Head of caudate nucleus (tissue), 42 donors: ENCODE measurements around the gene EFCAB13.
"Not testable (repeated sequence)": the region's sequence is repeated elsewhere in the genome, so short reads cannot be mapped to it uniquely, and the experiment has no call there.

ENCODE experiments used
- DNase-seq, 42 donors: peaks; one replicate each; pipeline versions ENCODE4 v3.0.0 to v3.0.0-alpha.2; 2020 to 2021; ENCODE audit warnings: mixed read lengths in 7 of 42
- intact Hi-C: fragments of 100-400 bp; cut with DNase I; formaldehyde crosslinking; loops from one replicate; pipeline ENCODE4 v1.15.0; 2022

EFCAB13 gene

GRCh38 chr17:47400333-47400732 is 76.6 kb downstream of the EFCAB13 start:
- intact Hi-C loops: no loop called here

GRCh38 chr17:47401100-47401499 is 77.3 kb downstream of the EFCAB13 start:
- intact Hi-C loops: no loop called here
- no peak for DNase-seq

More at GRCh38 chr17:47400333-47400732, 76.6 kb downstream of the EFCAB13 start:
- no peak for DNase-seq

GRCh38 chr17:47404006-47404405 is 80.3 kb downstream of the EFCAB13 start:
- DNase-seq: no peak
- intact Hi-C loops: no loop called here

- intact Hi-C loops: no loop called here
These were observed 81.1 kb downstream of the EFCAB13 start for GRCh38 chr17:47404875-47405274.

GRCh38 chr17:47413872-47414271 is 90.1 kb downstream of the EFCAB13 start:
- intact Hi-C loops: no loop called here
- no peak for DNase-seq

More at GRCh38 chr17:47404875-47405274, 81.1 kb downstream of the EFCAB13 start:
- no peak for DNase-seq

GRCh38 chr17:47414612-47415011 is 90.9 kb downstream of the EFCAB13 start:
- no peak for DNase-seq
- intact Hi-C loops: no loop called here

GRCh38 chr17:47423406-47424295 is 99.9 kb downstream of the EFCAB13 start:
- intact Hi-C loops: no loop called here
- DNase-seq: peak in 21 of 42 donors; percentile 2 to 48 (median 12)

- DNase-seq: not testable (repeated sequence)
These were observed 101.5 kb downstream of the EFCAB13 start for GRCh38 chr17:47425233-47425632.

GRCh38 chr17:47425887-47426635 is 102.3 kb downstream of the EFCAB13 start:
- DNase-seq, intact Hi-C loops: not testable (repeated sequence)

More at GRCh38 chr17:47425233-47425632, 101.5 kb downstream of the EFCAB13 start:
- intact Hi-C loops: not testable (repeated sequence)

- no peak for DNase-seq
- intact Hi-C loops: no loop called here
These were observed 104.2 kb downstream of the EFCAB13 start for GRCh38 chr17:47427985-47428384.

GRCh38 chr17:47432240-47432639 is 108.5 kb downstream of the EFCAB13 start:
- DNase-seq, intact Hi-C loops: not testable (repeated sequence)

- DNase-seq: no peak
- intact Hi-C loops: no loop called here
These were observed 141.4 kb downstream of the EFCAB13 start for GRCh38 chr17:47465165-47465564.

- intact Hi-C loops, DNase-seq: not testable (repeated sequence)
These were observed 143.2 kb downstream of the EFCAB13 start for GRCh38 chr17:47466976-47467375.

- intact Hi-C loops: no loop called here
- no peak for DNase-seq
These were observed 147.1 kb downstream of the EFCAB13 start for GRCh38 chr17:47470836-47471235.

- DNase-seq, intact Hi-C loops: not testable (repeated sequence)
These were observed 148.3 kb downstream of the EFCAB13 start for GRCh38 chr17:47472073-47472472.
